RWPE1 (cell line): ENCODE measurements around the gene JUND.

ENCODE experiments used
- CTCF ChIA-PET: fragments of 350-600 bp; sonication (Branson Sonifier 250); formaldehyde crosslinking; extraction: SDS; loops from one replicate; lab custom pipeline; 2021; lab: Yijun Ruan, JAX
- POLR2A ChIA-PET: fragments of 400-600 bp; formaldehyde crosslinking; extraction: SDS; loops from one replicate; lab custom pipeline; 2020; ENCODE audit warnings: antibody characterized with exemption; ENCODE audit not compliant: low non-redundant PET; lab: Yijun Ruan, JAX
- DNase-seq: peaks from one replicate; pipeline ENCODE4 v3.0.0; 2012; ENCODE audit warnings: low spot score
- H3K27ac ChIP-seq: fragments of 450-650 bp; 2 replicates; pipeline ENCODE4 v1.5.1; 2017
- TF ChIP-seq, protein P1 (sequence below): fragments of 450-650 bp; conservative IDR thresholded peaks from 2 replicates; pipeline ENCODE4 v1.5.1; 2017; ENCODE audit warnings: low read depth, mild to moderate bottlenecking

Gene JUND

DNA sequence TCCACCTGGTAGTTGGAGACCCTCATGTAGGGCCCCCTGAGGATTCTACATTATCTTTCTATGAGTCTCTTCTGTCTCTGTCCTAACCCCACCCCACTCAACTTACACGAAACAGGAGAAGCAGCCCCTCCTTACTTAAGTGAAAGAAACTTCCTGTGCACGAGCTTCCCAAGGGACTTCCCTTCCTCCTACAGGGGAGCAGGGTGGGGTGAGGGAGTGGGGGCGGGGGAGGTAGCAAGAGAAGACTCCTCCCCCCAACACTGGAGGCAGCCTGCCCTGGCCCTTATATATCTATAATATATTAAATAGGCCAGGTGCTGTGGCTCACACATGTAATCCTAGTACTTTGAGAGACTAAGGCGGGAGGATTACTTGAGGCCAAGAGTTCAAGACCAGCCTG lies 49.6 kb downstream of the JUND start:
- CTCF ChIA-PET: interaction anchor here (1.2 kb wide), 1 partner anchor 17 kb away, joined by 3 read pairs; no protein-coding TSS in a partner anchor
- TF ChIP-seq, protein P1, sequence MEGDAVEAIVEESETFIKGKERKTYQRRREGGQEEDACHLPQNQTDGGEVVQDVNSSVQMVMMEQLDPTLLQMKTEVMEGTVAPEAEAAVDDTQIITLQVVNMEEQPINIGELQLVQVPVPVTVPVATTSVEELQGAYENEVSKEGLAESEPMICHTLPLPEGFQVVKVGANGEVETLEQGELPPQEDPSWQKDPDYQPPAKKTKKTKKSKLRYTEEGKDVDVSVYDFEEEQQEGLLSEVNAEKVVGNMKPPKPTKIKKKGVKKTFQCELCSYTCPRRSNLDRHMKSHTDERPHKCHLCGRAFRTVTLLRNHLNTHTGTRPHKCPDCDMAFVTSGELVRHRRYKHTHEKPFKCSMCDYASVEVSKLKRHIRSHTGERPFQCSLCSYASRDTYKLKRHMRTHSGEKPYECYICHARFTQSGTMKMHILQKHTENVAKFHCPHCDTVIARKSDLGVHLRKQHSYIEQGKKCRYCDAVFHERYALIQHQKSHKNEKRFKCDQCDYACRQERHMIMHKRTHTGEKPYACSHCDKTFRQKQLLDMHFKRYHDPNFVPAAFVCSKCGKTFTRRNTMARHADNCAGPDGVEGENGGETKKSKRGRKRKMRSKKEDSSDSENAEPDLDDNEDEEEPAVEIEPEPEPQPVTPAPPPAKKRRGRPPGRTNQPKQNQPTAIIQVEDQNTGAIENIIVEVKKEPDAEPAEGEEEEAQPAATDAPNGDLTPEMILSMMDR: no peak
- H3K27ac ChIP-seq: no peak overlapping the region
- no peak for DNase-seq
- POLR2A ChIA-PET: interaction anchor here (0.8 kb wide), 1 partner anchor 34 kb away, joined by 3 read pairs; no protein-coding TSS in a partner anchor

DNA sequence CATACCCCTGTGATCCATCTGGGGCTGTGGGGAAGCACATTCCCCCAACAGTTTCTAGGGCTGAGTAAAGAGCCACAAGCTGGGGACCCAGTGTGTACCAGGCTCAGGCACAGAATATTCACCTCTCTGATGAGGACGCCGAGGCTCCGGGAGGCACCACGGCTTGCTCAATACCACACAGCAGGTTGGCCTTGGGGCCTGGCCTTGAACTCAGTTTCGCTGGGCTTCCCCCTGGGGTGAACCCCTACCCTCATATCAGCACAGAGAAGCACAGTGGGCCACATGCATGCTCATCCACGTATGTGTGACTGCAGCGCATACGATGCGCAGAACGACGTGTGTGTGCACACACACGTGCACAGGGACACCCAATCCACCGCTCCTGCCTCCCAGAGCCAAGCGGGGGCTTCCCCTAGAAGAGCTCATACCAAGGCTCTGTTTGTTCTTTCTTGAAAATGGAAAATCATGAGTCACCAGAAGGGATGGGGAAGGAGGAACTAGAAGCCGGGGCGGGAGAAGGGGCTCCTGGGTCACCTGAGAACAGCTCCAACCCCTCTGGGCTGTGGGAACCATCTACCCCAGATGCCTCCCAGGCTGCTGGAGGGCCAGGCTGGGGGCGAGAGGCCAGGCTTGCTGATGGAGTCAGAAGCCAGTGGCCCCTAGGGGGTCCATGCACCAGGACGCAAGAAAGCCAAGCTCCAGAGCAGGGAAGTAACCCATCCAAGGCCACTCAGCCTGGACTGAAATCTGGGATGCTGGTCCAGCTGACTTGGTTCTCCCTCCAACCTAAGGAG lies 50.3 kb downstream of the JUND start:
- ChIA-PET POLR2A (interaction anchor here (0.8 kb wide), 1 partner anchor 33 kb away, joined by 3 read pairs; no protein-coding TSS in a partner anchor), CTCF (interaction anchor here (0.7 to 1.2 kb wide), 2 partner anchors 18 to 20 kb away, joined by 3 to 6 read pairs; no protein-coding TSS in a partner anchor)
- no peak overlapping the region for H3K27ac ChIP-seq
- TF ChIP-seq, protein P1: no peak
- DNase-seq: no peak

DNA sequence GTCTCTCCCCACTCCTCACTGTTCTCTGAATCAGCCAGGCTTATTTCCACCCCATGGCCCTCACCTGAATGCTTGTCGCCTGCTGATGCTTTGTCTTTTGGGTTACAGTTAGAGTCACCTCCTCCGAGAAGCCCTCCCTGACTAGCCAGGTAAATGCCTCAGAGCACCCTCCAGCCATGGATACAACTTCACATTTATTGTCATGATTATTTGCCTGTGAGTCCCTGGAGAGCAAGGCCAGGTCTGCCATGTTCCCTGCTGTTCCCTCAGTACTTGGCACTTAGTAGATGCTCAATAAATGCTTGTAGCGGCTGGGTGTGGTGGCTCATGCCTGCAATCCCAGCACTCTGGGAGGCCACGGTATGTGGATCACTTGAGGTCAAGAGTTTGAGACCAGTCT lies 51.5 kb downstream of the JUND start:
- no peak for DNase-seq
- H3K27ac ChIP-seq: no peak overlapping the region
- ChIA-PET CTCF (no interaction called here), POLR2A (no interaction called here)
- TF ChIP-seq, protein P1: no peak
